GM12878 (cell line): ENCODE results near the gene RAB33A.

Source experiments
- ESRRA ChIP-seq: IDR thresholded peaks from 2 replicates; pipeline ENCODE4 v1.6.1; 2012; ENCODE audit warnings: mild to moderate bottlenecking, low read length, improper control_type of control experiment
- EZH2 ChIP-seq: IDR thresholded peaks from 2 replicates; pipeline ENCODE4 v1.6.1; 2012; ENCODE audit warnings: low read depth, mild to moderate bottlenecking, control low read depth, inconsistent platforms, low read length, borderline replicate concordance; ENCODE audit not compliant: control insufficient read depth
- NFYB ChIP-seq: IDR thresholded peaks from 2 replicates; pipeline ENCODE4 v1.6.1; 2011; ENCODE audit warnings: low read depth, mild to moderate bottlenecking, low read length, improper control_type of control experiment, moderate library complexity; ENCODE audit not compliant: insufficient read depth
- STAT1 ChIP-seq: fragments of 450-650 bp; conservative IDR thresholded peaks from 2 replicates; pipeline ENCODE4 v1.6.1; 2014; ENCODE audit warnings: antibody characterized with exemption, mild to moderate bottlenecking
- TF ChIP-seq, protein P1 (sequence below), 3 experiments: IDR thresholded peaks in 2 of 3; conservative IDR thresholded peaks in 1 of 3; 2 replicates each; pipeline ENCODE4 v1.5.1; 2011; ENCODE audit warnings: low read depth in 3 of 3, low read length in 3 of 3, mild to moderate bottlenecking in 3 of 3, control low read depth in 2 of 3, moderate library complexity in 2 of 3, inconsistent platforms in 1 of 3, mixed read lengths in 1 of 3; ENCODE audit not compliant: control insufficient read depth in 2 of 3, insufficient read depth in 1 of 3; ENCODE audit errors: extremely low read depth in 1 of 3
- TF ChIP-seq, protein P2 (sequence below): IDR thresholded peaks from 2 replicates; pipeline ENCODE4 v1.6.1; 2011; ENCODE audit warnings: low read depth, mild to moderate bottlenecking, low read length, moderate library complexity, borderline replicate concordance; ENCODE audit errors: extremely low read depth

DNA sequence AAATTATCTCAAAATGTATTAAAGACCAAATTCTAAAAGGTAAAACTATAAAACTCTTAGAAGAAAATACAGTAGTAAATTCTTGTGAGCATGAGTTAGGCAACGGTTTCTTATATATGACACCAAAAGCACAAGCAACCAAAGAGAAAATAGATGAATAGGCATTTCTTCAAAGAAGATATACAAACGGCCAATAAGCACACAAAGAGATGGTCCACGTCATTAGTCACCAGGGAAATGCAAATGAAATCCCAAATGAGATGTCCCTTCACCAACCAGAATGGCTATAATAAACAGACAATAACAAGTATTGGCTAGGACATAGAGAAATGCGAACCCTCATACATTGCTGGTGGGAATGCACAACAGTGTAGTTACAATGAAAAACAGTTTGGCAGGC, 44.6 kb downstream of the RAB33A start:
- no peak for TF ChIP-seq ESRRA
- TF ChIP-seq, protein P1, sequence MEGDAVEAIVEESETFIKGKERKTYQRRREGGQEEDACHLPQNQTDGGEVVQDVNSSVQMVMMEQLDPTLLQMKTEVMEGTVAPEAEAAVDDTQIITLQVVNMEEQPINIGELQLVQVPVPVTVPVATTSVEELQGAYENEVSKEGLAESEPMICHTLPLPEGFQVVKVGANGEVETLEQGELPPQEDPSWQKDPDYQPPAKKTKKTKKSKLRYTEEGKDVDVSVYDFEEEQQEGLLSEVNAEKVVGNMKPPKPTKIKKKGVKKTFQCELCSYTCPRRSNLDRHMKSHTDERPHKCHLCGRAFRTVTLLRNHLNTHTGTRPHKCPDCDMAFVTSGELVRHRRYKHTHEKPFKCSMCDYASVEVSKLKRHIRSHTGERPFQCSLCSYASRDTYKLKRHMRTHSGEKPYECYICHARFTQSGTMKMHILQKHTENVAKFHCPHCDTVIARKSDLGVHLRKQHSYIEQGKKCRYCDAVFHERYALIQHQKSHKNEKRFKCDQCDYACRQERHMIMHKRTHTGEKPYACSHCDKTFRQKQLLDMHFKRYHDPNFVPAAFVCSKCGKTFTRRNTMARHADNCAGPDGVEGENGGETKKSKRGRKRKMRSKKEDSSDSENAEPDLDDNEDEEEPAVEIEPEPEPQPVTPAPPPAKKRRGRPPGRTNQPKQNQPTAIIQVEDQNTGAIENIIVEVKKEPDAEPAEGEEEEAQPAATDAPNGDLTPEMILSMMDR (IDR thresholded peaks at IDR 0.05 in 2 of 3, conservative IDR thresholded peaks at IDR 0.05 in 1 of 3; ENCODE audit: control insufficient read depth in 2 of 3, extremely low read depth in 1 of 3, insufficient read depth in 1 of 3, low read depth in 3 of 3, low read length in 3 of 3): no peak
- no peak for TF ChIP-seq STAT1
- TF ChIP-seq, protein P2, sequence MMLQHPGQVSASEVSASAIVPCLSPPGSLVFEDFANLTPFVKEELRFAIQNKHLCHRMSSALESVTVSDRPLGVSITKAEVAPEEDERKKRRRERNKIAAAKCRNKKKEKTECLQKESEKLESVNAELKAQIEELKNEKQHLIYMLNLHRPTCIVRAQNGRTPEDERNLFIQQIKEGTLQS: no peak
- TF ChIP-seq EZH2: no peak
- TF ChIP-seq NFYB: peak; percentile 67
